ENCODE results near the gene PRKACG. TPM values are rescaled to one million over a fixed set of nuclear protein-coding genes. Genes with fewer than 3 reads are reported as not detected.

Gene PRKACG
- total and polyA plus RNA-seq, 2 experiments from 2014 or later: not detected

- Histone ChIP-seq H3K4me2 (no peak overlapping the region), H3K79me2 (replicated peaks; ENCODE audit: insufficient read depth) (no peaks in the 10 kb centered on the region), H3K4me3 (no peak overlapping the region), H3F3A (replicated peaks; ENCODE audit: low read depth) (no peaks in the 10 kb centered on the region), H3K9me2 (ENCODE audit: insufficient read depth) (no peaks in the 10 kb centered on the region), H4K20me1 (replicated peaks; ENCODE audit: insufficient read depth) (no peaks in the 10 kb centered on the region), H3K27me3 (ENCODE audit: insufficient read depth) (no peaks in the 10 kb centered on the region), H3K36me3 (ENCODE audit: insufficient read depth) (no peaks in the 10 kb centered on the region), H3K4me1 (ENCODE audit: insufficient read depth) (no peaks in the 10 kb centered on the region), H3K27ac (ENCODE audit: low read depth) (no peak overlapping the region), H2AFZ (no peak overlapping the region)
- Mint-ChIP-seq H3K27ac (no peak overlapping the region), H3K27me3 (ENCODE audit: insufficient read depth, low read depth, poor library complexity) (no peaks in the 10 kb centered on the region), H3K4me1 (no peaks in the 10 kb centered on the region), H3K36me3 (ENCODE audit: low read depth) (no peaks in the 10 kb centered on the region), H3K9me3 (no peaks in the 10 kb centered on the region), H3K4me3 (no peak overlapping the region)
- TF ChIP-seq POLR2AphosphoS5 (IDR thresholded peaks at IDR 0.05; ENCODE audit: low read depth) (no peak), STAT1 (IDR thresholded peaks at IDR 0.05; ENCODE audit: unreplicated experiment) (no peak), EZH2phosphoT487 (IDR thresholded peaks at IDR 0.05; ENCODE audit: unreplicated experiment) (no peak), REST (IDR thresholded peaks at IDR 0.05; ENCODE audit: unreplicated experiment) (no peak), NANOG (IDR thresholded peaks at IDR 0.05; ENCODE audit: borderline replicate concordance) (no peak), CREB1 (CRISPR knock-in tag; IDR thresholded peaks at IDR 0.05; ENCODE audit: low read depth) (no peak), EZH2 (IDR thresholded peaks at IDR 0.05; ENCODE audit: low read depth, unreplicated experiment) (no peak), JUNB (IDR thresholded peaks at IDR 0.05; ENCODE audit: unreplicated experiment) (no peak), ZNF114 (CRISPR knock-in tag; IDR thresholded peaks at IDR 0.05) (no peak), ZNF331 (CRISPR knock-in tag; IDR thresholded peaks at IDR 0.05; ENCODE audit: low read depth) (no peak)
- TF ChIP-seq, protein P1, sequence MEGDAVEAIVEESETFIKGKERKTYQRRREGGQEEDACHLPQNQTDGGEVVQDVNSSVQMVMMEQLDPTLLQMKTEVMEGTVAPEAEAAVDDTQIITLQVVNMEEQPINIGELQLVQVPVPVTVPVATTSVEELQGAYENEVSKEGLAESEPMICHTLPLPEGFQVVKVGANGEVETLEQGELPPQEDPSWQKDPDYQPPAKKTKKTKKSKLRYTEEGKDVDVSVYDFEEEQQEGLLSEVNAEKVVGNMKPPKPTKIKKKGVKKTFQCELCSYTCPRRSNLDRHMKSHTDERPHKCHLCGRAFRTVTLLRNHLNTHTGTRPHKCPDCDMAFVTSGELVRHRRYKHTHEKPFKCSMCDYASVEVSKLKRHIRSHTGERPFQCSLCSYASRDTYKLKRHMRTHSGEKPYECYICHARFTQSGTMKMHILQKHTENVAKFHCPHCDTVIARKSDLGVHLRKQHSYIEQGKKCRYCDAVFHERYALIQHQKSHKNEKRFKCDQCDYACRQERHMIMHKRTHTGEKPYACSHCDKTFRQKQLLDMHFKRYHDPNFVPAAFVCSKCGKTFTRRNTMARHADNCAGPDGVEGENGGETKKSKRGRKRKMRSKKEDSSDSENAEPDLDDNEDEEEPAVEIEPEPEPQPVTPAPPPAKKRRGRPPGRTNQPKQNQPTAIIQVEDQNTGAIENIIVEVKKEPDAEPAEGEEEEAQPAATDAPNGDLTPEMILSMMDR (conservative IDR thresholded peaks at IDR 0.05; ENCODE audit: low read depth in 2 of 2): no peak
- TF ChIP-seq, protein P2, sequence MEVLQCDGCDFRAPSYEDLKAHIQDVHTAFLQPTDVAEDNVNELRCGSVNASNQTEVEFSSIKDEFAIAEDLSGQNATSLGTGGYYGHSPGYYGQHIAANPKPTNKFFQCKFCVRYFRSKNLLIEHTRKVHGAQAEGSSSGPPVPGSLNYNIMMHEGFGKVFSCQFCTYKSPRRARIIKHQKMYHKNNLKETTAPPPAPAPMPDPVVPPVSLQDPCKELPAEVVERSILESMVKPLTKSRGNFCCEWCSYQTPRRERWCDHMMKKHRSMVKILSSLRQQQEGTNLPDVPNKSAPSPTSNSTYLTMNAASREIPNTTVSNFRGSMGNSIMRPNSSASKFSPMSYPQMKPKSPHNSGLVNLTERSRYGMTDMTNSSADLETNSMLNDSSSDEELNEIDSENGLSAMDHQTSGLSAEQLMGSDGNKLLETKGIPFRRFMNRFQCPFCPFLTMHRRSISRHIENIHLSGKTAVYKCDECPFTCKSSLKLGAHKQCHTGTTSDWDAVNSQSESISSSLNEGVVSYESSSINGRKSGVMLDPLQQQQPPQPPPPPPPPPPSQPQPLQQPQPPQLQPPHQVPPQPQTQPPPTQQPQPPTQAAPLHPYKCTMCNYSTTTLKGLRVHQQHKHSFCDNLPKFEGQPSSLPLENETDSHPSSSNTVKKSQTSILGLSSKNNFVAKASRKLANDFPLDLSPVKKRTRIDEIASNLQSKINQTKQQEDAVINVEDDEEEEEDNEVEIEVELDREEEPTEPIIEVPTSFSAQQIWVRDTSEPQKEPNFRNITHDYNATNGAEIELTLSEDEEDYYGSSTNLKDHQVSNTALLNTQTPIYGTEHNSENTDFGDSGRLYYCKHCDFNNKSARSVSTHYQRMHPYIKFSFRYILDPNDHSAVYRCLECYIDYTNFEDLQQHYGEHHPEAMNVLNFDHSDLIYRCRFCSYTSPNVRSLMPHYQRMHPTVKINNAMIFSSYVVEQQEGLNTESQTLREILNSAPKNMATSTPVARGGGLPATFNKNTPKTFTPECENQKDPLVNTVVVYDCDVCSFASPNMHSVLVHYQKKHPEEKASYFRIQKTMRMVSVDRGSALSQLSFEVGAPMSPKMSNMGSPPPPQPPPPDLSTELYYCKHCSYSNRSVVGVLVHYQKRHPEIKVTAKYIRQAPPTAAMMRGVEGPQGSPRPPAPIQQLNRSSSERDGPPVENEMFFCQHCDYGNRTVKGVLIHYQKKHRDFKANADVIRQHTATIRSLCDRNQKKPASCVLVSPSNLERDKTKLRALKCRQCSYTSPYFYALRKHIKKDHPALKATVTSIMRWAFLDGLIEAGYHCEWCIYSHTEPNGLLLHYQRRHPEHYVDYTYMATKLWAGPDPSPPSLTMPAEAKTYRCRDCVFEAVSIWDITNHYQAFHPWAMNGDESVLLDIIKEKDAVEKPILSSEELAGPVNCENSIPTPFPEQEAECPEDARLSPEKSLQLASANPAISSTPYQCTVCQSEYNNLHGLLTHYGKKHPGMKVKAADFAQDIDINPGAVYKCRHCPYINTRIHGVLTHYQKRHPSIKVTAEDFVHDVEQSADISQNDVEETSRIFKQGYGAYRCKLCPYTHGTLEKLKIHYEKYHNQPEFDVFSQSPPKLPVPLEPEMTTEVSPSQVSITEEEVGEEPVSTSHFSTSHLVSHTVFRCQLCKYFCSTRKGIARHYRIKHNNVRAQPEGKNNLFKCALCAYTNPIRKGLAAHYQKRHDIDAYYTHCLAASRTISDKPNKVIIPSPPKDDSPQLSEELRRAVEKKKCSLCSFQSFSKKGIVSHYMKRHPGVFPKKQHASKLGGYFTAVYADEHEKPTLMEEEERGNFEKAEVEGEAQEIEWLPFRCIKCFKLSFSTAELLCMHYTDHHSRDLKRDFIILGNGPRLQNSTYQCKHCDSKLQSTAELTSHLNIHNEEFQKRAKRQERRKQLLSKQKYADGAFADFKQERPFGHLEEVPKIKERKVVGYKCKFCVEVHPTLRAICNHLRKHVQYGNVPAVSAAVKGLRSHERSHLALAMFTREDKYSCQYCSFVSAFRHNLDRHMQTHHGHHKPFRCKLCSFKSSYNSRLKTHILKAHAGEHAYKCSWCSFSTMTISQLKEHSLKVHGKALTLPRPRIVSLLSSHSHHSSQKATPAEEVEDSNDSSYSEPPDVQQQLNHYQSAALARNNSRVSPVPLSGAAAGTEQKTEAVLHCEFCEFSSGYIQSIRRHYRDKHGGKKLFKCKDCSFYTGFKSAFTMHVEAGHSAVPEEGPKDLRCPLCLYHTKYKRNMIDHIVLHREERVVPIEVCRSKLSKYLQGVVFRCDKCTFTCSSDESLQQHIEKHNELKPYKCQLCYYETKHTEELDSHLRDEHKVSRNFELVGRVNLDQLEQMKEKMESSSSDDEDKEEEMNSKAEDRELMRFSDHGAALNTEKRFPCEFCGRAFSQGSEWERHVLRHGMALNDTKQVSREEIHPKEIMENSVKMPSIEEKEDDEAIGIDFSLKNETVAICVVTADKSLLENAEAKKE (CRISPR knock-in tag; IDR thresholded peaks at IDR 0.05): no peak
- TF ChIP-seq, protein P3, sequence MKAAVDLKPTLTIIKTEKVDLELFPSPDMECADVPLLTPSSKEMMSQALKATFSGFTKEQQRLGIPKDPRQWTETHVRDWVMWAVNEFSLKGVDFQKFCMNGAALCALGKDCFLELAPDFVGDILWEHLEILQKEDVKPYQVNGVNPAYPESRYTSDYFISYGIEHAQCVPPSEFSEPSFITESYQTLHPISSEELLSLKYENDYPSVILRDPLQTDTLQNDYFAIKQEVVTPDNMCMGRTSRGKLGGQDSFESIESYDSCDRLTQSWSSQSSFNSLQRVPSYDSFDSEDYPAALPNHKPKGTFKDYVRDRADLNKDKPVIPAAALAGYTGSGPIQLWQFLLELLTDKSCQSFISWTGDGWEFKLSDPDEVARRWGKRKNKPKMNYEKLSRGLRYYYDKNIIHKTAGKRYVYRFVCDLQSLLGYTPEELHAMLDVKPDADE (IDR thresholded peaks at IDR 0.05): no peak
- ATAC-seq (no peak), DNase-seq (ENCODE audit: low spot score) (no peak)
Observed at GRCh38 chr9:69004836-69005235, 9.1 kb downstream of the PRKACG start.
